IPS-NIHi11 (cell line): Measurements from ENCODE around the gene ZNF541.
"Not testable (repeated sequence)": the region's sequence is repeated elsewhere in the genome, so short reads cannot be mapped to it uniquely, and the experiment has no call there.

ENCODE experiments used
- DNase-seq: peaks from one replicate; pipeline ENCODE4 v3.0.0; 2012; ENCODE audit warnings: mixed read lengths, low spot score

ZNF541 gene

DNA sequence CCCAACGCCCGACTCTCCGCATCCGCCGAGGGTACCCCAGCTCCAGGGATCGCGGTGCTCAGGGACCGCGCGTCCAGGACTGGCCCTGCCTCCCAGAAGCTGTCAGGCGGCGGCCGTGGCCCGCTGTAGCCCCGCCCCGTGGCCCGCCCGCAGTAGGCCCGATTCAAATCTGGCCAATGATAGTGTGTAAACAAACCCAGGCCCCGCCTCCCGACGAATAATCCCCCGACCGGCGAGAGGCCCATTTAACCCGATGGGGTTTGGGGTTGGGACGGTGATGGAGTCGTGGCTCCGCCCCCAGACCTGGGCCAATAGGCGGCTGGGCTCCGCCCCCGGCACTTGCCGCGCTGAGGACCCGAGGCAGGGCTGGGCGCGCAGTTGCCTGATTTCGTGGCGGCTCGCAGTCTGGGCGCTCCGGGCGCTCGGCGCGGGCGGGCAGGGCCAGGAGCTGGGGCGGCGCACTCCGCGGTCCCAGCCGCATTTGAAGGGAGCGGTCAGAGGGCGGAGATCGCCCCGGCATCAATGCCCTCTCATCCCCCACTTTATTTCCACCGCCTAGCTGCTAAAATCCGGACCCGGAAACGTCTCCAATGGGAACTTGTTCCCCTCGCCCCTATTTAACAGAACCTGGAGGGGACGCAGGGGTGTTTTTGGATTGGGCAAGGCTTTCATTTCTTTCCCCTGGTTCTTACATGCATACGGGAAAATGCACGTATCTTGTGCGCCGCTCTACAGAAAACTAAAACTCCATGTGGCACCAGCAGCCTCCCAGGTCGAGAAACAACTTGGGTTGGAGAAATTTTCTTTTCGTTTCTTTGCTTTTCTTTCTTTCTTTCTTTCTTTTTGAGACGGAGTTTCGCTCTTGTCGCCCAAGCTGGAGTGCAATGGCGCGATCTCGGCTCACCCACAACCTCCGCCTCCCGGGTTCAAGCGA, 27.6 kb upstream of the ZNF541 start:
- DNase-seq = peak; percentile 98

DNA sequence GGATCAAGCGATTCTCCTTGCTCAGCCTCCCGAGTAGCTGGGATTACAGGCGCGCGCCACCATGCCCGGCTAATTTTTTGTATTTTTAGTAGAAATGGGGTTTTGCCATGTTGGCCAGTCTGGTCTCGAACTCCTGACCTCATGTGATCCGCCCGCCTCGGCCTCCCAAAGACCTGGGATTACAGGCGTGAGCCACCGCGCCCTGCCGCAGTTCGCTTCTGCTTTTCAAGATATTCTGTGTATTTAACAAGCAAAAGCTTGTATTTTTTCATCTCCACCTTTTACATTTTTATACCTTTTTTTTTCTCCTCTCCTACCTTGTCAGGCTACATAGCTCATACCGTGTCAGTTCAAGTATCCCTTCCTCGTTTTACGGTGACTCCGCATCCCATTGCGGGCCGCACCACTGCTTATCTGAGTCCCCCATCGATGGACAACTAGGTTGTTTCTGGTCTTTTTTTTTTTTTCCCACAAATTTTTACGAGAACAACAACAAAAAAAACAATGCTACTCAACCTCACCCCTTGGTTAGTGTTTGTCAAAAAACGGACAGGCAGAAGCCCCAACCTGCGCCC, 26.8 kb upstream of the ZNF541 start:
- DNase-seq = not testable (repeated sequence)

DNA sequence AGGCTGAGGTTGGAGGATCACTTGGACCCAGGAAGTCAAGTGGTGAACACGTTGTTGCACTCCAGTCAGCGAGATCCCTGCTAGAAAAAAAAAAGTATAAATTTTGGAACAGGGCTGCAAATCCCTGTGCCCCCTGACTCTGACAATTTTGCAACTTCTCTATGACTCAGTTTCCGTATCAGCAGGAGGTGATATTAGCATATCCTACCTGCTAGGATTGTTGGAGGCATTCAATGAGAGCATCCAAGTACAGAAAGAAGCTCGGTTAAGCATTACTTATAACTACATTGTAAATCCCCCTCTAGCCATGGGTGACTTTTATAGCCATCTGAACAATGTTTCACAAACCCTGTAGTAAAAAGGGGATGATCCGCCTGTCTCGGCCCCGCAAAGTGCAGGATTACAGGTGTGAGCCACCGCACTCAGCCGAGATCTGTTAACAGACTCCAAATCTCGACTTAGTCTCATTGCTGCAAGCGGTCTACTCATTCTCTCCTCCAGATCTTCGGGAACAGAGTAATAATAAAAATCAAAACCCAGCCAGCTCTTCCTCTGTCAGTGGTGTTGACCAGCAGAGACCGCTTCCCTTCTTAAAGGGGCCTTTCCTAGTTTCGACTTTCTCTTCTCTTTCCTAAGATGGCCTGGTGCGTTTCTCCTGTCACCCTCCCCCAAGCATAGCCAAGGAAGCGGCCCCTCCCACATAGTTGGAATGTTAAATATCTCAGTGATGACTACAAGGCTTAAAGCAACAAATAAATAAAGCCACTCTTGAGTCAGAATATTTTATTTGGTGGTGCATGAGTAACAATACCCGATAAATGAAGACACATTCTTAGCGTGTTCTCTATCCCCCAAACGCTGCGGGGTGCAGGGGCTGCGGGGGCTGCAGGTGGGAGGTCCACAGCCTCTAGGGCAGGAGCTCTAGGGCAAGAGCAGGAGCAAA, 25.7 kb upstream of the ZNF541 start:
- peak; percentile 84 for DNase-seq

- DNase-seq = no peak
Measured at GRCh38 chr19:47595944-47596343, 23.0 kb upstream of the ZNF541 start.

- DNase-seq = no peak
Measured at GRCh38 chr19:47593860-47594259, 20.9 kb upstream of the ZNF541 start.

GRCh38 chr19:47589824-47590223, 16.9 kb upstream of the ZNF541 start:
- no peak for DNase-seq

DNA sequence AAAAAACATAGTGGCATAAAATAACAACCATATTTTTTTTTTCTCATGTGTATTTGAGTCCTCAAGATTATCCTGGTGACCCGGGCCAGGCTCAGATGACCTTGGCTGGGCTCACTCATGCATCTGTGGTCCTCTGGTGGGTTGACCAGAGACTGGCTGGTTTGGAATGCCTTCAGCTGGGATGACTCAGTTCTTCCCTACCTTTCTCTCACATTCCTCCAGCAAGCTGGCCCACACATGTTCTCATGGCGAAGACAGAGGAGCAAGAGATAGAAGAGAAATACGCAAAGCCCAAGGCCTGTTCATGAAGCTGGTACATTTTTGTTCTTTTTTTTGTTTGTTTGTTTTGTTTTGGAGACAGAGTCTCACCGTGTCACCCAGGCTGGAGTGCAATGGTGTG, 14.3 kb upstream of the ZNF541 start:
- no peak for DNase-seq

- DNase-seq = not testable (repeated sequence)
Measured at GRCh38 chr19:47583161-47583560, 10.2 kb upstream of the ZNF541 start.

DNA sequence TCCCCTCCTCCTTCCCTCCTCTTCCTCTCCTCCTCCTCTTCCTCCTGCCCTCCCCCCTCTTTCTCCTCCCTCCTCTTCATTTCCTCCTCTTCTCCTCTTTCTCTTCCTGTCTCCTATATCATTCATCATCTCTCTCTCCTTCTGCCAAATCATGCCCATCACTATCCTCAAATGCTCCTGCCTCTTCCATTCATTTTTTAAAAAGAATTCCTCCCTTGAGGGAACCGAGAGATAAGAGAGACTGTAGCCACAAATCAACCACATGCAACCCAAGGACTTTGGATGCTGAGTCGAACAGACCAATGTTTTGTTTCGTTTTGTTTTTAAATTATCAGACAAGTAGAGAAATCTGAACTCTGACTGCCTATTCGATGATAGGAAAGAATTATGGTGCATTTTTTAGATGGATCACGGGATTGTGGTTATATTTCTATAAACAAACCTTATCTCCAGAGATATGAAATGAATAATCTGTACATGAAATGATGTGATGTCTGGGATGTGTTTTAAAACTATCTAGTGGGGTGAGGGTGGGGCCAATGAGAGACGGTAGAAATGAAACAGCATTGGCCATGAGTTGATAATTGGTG, 9.5 kb upstream of the ZNF541 start:
- no peak for DNase-seq

- DNase-seq = peak; percentile 38
Measured at GRCh38 chr19:47581605-47582319, 8.8 kb upstream of the ZNF541 start.

DNA sequence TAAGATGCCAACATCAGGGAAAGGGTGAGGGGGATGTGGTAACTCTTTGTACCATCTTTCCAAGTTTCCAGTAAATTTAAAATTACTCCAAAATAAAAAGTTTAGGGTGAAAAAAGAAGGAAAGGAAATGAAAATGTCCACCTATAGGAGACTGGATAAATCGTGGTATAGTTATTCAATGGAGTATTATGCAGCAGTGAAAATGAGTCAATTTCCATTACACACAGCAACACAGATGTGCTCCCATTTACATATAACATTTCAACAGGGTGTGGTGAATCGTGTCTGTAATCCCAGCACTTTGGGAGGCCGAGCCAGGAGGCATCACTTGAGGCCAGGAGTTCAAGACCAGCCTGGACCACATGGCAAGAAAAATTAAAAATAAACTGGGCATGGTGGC, 7.4 kb upstream of the ZNF541 start:
- DNase-seq = no peak

- DNase-seq = no peak
Measured at GRCh38 chr19:47572635-47573034, 313 bp downstream of the ZNF541 start.

DNA sequence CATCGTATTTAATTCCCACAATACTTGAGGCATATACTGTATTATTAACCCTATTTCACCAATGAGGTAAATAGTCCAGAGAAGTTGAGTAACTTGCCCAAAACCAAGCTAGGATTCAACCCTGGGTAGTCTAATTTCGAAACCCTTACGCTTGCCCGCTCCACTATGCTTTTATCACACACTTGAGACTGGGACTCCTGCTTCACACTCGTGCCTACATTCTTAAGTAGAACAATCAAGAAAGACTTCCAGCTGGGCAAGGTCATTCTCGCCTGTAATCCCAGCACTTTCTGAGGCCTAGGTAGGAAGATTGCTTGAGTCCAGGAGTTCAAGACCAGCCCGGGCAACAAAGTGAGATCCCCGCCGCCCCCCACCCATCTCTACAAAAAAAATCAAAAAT, 3.6 kb downstream of the ZNF541 start:
- DNase-seq = no peak

DNA sequence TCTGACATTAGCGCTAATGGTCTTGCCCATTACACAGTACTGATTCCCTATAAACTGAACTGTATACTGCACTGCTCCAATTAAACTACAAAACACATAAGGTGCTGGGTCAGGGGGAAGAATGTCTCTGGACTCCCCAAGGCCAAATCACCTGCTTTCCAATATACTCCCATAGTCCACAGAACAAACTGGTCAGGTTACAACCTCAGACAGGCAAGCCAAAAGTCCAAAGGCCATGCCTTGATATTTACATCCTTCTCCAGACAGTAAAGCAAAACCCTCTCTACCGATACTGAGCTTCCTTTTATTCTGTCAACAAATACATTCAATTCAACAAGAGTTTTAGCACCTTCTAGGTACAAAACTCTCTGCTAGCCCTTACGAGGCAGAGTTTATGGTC, 8.9 kb downstream of the ZNF541 start:
- no peak for DNase-seq

GRCh38 chr19:47561440-47562057, 11.4 kb downstream of the ZNF541 start:
- no peak for DNase-seq

GRCh38 chr19:47560999-47561398, 11.9 kb downstream of the ZNF541 start:
- DNase-seq = no peak

DNA sequence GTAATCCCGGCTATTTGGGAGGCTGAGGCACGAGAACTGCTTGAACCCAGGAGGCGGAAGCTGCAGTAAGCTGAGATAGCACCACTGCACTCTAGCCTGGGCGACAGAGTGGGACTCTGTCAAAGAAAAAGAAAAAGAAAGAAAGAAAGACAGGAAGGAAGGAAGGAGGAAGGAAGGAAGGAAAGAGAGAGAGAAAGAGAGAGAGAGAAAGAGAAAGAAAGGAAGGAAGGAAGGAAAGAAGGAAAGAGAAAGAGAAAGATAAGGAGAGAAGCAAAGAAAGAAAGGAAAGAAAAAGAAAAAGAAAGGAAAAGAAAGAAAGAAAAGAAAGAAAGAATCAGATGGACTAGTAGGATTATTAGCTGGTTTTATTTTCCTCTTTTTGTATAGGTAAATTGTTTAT, 22.8 kb downstream of the ZNF541 start:
- no peak for DNase-seq

- DNase-seq = no peak
Measured at GRCh38 chr19:47549261-47549862, 23.6 kb downstream of the ZNF541 start.

GRCh38 chr19:47547199-47547598, 25.7 kb downstream of the ZNF541 start:
- DNase-seq = no peak
